SHP77 (cell line): ENCODE results near the gene GPR119.
"Not testable (repeated sequence)": the region's sequence is repeated elsewhere in the genome, so short reads cannot be mapped to it uniquely, and the experiment has no call there.

Source experiments
- DNase-seq, 2 experiments: peaks; one replicate each; lab custom pipeline; 2025; lab: John Stamatoyannopoulos, UW

Gene GPR119

DNA sequence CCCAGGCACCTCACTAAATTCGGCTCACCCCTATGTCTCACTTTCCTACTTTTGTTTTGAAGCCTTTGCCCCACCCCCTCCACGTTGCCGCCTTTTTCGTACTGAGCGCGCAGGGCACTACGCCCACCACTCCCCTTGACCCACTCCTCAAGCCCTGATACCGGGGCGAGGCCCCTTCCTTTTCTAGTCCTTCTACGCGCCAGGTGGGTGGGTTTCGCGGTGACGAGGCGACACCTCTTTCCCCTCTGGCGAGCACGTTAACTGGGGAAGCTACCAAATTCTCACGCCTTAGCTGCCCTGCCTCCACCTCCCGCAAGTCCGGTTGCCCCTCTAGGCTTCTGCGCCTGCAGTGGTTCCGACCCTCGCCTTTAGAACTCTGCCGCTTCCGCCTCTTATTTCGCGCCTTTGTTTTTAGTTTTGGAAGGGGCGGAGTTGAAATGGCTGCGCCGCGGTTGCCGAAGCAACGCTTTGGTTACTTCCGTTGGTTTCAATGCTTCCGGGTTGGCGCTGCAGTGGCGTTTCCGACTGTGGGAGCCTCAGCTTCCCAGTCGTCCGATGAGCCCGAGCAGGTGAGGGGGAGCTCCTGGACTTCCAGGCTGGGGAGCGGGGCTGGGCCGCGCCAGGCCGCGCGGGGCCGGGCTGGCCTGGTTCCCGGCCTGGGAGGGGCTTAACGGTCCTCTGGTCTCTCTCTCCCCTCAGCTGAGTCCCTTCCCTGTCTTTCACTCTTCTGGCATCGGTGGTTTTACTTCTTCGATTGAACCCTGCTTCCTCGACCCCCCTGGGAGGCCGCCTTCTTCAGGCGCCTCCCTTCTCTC lies 45.9 kb downstream of the GPR119 start, which contains the start of gene SLC25A14:
Gene SLC25A14 (plus strand): TSS at position 512 of the 815 bp plus-strand sequence. CDS start 360 bp downstream, outside the sequence.
- peak; percentile 70 to 79 for DNase-seq

- not testable (repeated sequence) for DNase-seq
Measured at GRCh38 chrX:130338869-130339268, 46.6 kb downstream of the GPR119 start.

GRCh38 chrX:130336531-130336930 lies 48.9 kb downstream of the GPR119 start:
- DNase-seq, result no peak
